Measurements from ENCODE around the gene SEPSECS. TPM values are rescaled to one million over a fixed set of nuclear protein-coding genes. Genes with fewer than 3 reads are reported as not detected.

The SEPSECS gene
- total and polyA plus RNA-seq, 4 donors = 2.8 to 23.2 (median 7.3) TPM

GRCh38 chr4:25075129-25075528 is 85.1 kb downstream of the SEPSECS start:
- ATAC-seq (ENCODE audit: insufficient read depth, low FRiP score) (no peak), DNase-seq (no peak)
- Histone ChIP-seq H3K4me1 (ENCODE audit: control insufficient read depth in 5 of 5, insufficient read depth in 5 of 5, low read length in 5 of 5) (peaks cover 0 to 21% (median 1%) of the 10 kb centered on the region in 5 donors), H3K27ac (ENCODE audit: low read depth in 1 of 2, low read length in 1 of 2) (no peak overlapping the region), H3K4me3 (no peak overlapping the region), H3K27me3 (ENCODE audit: control insufficient read depth in 3 of 3, insufficient read depth in 3 of 3, low read length in 2 of 3) (no peaks in the 10 kb centered on the region), H3K9me3 (ENCODE audit: control insufficient read depth in 4 of 4, insufficient read depth in 3 of 4, low read length in 3 of 4) (peaks cover 0 to 2% (median 0%) of the 10 kb centered on the region in 4 donors), H3K9ac (ENCODE audit: insufficient read depth in 1 of 2, low read length in 2 of 2) (no peak overlapping the region), H3K36me3 (ENCODE audit: control insufficient read depth in 4 of 4, insufficient read depth in 4 of 4, low read length in 4 of 4) (no peaks in the 10 kb centered on the region)
- TF ChIP-seq, protein P1, sequence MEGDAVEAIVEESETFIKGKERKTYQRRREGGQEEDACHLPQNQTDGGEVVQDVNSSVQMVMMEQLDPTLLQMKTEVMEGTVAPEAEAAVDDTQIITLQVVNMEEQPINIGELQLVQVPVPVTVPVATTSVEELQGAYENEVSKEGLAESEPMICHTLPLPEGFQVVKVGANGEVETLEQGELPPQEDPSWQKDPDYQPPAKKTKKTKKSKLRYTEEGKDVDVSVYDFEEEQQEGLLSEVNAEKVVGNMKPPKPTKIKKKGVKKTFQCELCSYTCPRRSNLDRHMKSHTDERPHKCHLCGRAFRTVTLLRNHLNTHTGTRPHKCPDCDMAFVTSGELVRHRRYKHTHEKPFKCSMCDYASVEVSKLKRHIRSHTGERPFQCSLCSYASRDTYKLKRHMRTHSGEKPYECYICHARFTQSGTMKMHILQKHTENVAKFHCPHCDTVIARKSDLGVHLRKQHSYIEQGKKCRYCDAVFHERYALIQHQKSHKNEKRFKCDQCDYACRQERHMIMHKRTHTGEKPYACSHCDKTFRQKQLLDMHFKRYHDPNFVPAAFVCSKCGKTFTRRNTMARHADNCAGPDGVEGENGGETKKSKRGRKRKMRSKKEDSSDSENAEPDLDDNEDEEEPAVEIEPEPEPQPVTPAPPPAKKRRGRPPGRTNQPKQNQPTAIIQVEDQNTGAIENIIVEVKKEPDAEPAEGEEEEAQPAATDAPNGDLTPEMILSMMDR (IDR thresholded peaks at IDR 0.05; ENCODE audit: control extremely low read depth, extremely low read depth) = no peak
- WGBS, 2 donors = 90 to 94% methylated on average over 11 of the region's 11 CpGs

DNA sequence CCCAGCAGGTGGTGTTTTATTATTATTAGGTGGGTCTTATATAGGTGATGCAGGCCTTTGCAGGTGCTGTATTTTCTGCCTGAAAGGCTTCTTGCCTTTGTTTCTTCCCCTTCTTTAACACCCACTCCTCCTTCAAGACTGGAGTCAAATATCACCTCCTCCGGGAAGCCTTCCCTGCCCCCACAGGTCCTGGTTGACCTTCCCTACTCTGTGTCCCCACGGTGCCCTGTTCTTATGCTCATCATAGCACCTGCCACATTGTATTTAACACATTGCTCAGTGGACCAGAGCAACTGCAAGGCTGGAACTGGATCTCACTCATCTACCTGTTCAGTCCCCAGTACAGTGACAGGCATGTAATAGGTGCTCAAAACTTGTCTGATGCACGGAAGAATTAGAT is 89.7 kb downstream of the SEPSECS start:
- Histone ChIP-seq H3K4me3 (no peak overlapping the region), H3K4me1 (ENCODE audit: control insufficient read depth in 5 of 5, insufficient read depth in 5 of 5, low read length in 5 of 5) (peaks cover 0 to 6% (median 0%) of the 10 kb centered on the region in 5 donors), H3K36me3 (ENCODE audit: control insufficient read depth in 4 of 4, insufficient read depth in 4 of 4, low read length in 4 of 4) (no peaks in the 10 kb centered on the region), H3K27ac (ENCODE audit: low read depth in 1 of 2, low read length in 1 of 2) (no peak overlapping the region), H3K27me3 (ENCODE audit: control insufficient read depth in 3 of 3, insufficient read depth in 3 of 3, low read length in 2 of 3) (no peaks in the 10 kb centered on the region), H3K9me3 (ENCODE audit: control insufficient read depth in 4 of 4, insufficient read depth in 3 of 4, low read length in 3 of 4) (peaks cover 0 to 2% (median 0%) of the 10 kb centered on the region in 4 donors), H3K9ac (ENCODE audit: insufficient read depth in 1 of 2, low read length in 2 of 2) (no peak overlapping the region)
- WGBS, 2 donors = 75 to 83% methylated on average over 3 of the region's 3 CpGs
- ATAC-seq (ENCODE audit: insufficient read depth, low FRiP score) = no peak
- TF ChIP-seq, protein P1 (IDR thresholded peaks at IDR 0.05; ENCODE audit: control extremely low read depth, extremely low read depth) = no peak
- no peak for DNase-seq

Other genes starting within 250 kb of the SEPSECS start
- 10 to 100 TPM; 21.1 to 21.4 TPM for gene CCDC149, start 247.4 kb downstream of the SEPSECS start, total RNA-seq
- gene CCDC149, start 247.4 kb downstream of the SEPSECS start, polyA plus RNA-seq = 10 to 100 TPM in 1 of 2 donors, 1 to 10 TPM in 1; 8.6 to 13.0 TPM
- gene LGI2, start 129.5 kb downstream of the SEPSECS start, total RNA-seq = 1 to 10 TPM; 1.1 to 1.8 TPM
- under 1 TPM; 0.18 to 0.64 TPM for gene LGI2, start 129.5 kb downstream of the SEPSECS start, polyA plus RNA-seq
- gene PI4K2B, start 73.6 kb upstream of the SEPSECS start, total RNA-seq = 10 to 100 TPM; 20.3 to 42.5 TPM
- 10 to 100 TPM; 11.9 to 14.6 TPM for gene PI4K2B, start 73.6 kb upstream of the SEPSECS start, polyA plus RNA-seq
- gene ZCCHC4, start 152.3 kb upstream of the SEPSECS start, total RNA-seq = 10 to 100 TPM in 1 of 2 donors, 1 to 10 TPM in 1; 7.8 to 24.3 TPM
- 1 to 10 TPM; 4.3 to 7.5 TPM for gene ZCCHC4, start 152.3 kb upstream of the SEPSECS start, polyA plus RNA-seq
- gene ANAPC4, start 216.8 kb upstream of the SEPSECS start, total RNA-seq = 10 to 100 TPM; 32.8 to 98.5 TPM
- 10 to 100 TPM; 15.4 to 32.1 TPM for gene ANAPC4, start 216.8 kb upstream of the SEPSECS start, polyA plus RNA-seq

All from lung (tissue), 12 donors.